Endothelial cell (in vitro differentiated cells): Measurements from ENCODE around the gene PADI4. TPM values are rescaled to one million over a fixed set of nuclear protein-coding genes. Genes with fewer than 3 reads are reported as not detected.

Experiments
- DNase-seq: peaks from one replicate; pipeline ENCODE4 v3.0.0; 2021; ENCODE audit warnings: low spot score
- H3K27ac Mint-ChIP-seq: one replicate; pipeline ENCODE4 v1.8.0; 2021; ENCODE audit warnings: mixed read lengths, inconsistent platforms; ENCODE audit not compliant: unreplicated experiment
- H3K27me3 Mint-ChIP-seq: one replicate; pipeline ENCODE4 v1.8.0; 2021; ENCODE audit warnings: mild to moderate bottlenecking, moderate library complexity, mixed read lengths, inconsistent platforms; ENCODE audit not compliant: unreplicated experiment
- H3K36me3 Mint-ChIP-seq: one replicate; pipeline ENCODE4 v1.8.0; 2021; ENCODE audit warnings: mild to moderate bottlenecking, low read depth, mixed read lengths, inconsistent platforms; ENCODE audit not compliant: unreplicated experiment
- H3K4me1 Mint-ChIP-seq: one replicate; pipeline ENCODE4 v1.8.0; 2021; ENCODE audit warnings: mild to moderate bottlenecking, mixed read lengths, inconsistent platforms; ENCODE audit not compliant: unreplicated experiment
- H3K4me3 Mint-ChIP-seq: one replicate; pipeline ENCODE4 v1.8.0; 2021; ENCODE audit warnings: mild to moderate bottlenecking, mixed read lengths, inconsistent platforms; ENCODE audit not compliant: unreplicated experiment
- H3K9me3 Mint-ChIP-seq: one replicate; pipeline ENCODE4 v1.8.0; 2021; ENCODE audit warnings: mixed read lengths, inconsistent platforms; ENCODE audit not compliant: unreplicated experiment
- total RNA-seq: library from RNA; stranded (reverse); fragmentation: NEBNext Ultra II Directional; extraction: Animal tissue kit (Norgen Biotek cat#: 25700); gene quantifications from one replicate; pipeline ENCODE4 v1.2.1, GENCODE V29; 2021; ENCODE audit not compliant: unreplicated experiment
- TF ChIP-seq, protein P1 (sequence below): fragments of 200-600 bp; sonication (generic); IDR thresholded peaks from one replicate; pipeline ENCODE4 v1.5.0; 2021; ENCODE audit warnings: antibody characterized with exemption; ENCODE audit not compliant: unreplicated experiment

PADI4 gene
- total RNA-seq, 1 donor from 2014 or later, result not detected

DNA sequence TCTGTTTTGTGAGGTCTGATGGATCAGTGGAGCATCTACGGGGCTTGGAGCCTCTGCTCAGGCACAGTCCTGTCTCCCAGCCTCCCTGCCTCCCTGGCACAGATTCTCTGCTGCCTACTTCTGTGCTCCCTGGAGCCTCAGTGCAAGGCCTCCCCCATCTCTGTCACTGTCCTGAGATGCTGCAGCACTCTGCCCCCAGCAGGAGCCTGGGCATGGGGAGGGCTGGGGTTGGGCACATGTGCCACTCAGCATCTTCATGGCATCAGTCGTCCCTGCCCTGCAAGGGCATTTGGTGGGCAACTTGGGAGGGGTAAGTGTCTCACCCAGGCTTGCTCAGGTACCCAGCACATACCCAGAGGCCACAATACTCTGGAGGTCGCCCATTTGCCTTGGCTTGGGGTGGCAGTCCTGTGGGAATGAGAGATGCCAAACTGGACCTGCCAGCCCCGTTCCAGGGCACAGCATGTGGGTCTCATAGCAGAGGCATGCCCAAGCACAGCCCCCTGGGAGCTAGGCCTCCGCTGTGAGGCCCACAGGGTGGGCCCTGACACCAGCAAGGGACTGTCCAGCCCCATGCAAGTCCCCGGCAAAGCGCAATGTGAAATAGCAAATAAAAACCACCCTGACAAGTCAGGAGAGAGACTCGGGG, 30.4 kb upstream of the PADI4 start:
- TF ChIP-seq, protein P1, sequence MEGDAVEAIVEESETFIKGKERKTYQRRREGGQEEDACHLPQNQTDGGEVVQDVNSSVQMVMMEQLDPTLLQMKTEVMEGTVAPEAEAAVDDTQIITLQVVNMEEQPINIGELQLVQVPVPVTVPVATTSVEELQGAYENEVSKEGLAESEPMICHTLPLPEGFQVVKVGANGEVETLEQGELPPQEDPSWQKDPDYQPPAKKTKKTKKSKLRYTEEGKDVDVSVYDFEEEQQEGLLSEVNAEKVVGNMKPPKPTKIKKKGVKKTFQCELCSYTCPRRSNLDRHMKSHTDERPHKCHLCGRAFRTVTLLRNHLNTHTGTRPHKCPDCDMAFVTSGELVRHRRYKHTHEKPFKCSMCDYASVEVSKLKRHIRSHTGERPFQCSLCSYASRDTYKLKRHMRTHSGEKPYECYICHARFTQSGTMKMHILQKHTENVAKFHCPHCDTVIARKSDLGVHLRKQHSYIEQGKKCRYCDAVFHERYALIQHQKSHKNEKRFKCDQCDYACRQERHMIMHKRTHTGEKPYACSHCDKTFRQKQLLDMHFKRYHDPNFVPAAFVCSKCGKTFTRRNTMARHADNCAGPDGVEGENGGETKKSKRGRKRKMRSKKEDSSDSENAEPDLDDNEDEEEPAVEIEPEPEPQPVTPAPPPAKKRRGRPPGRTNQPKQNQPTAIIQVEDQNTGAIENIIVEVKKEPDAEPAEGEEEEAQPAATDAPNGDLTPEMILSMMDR, result no peak
- no peak overlapping the region for H3K27ac Mint-ChIP-seq
- no peak overlapping the region for H3K4me3 Mint-ChIP-seq
- H3K27me3 Mint-ChIP-seq, result peaks cover 6% of the 10 kb centered on the region
- no peak for DNase-seq
- no peaks in the 10 kb centered on the region for H3K36me3 Mint-ChIP-seq
- H3K4me1 Mint-ChIP-seq, result no peaks in the 10 kb centered on the region
- no peaks in the 10 kb centered on the region for H3K9me3 Mint-ChIP-seq

GRCh38 chr1:17278996-17279830, 28.8 kb upstream of the PADI4 start:
- Mint-ChIP-seq H3K27me3 (peaks cover 3% of the 10 kb centered on the region), H3K4me1 (no peaks in the 10 kb centered on the region), H3K27ac (no peak overlapping the region), H3K36me3 (no peaks in the 10 kb centered on the region), H3K4me3 (no peak overlapping the region), H3K9me3 (no peaks in the 10 kb centered on the region)
- TF ChIP-seq, protein P1, result no peak
- no peak for DNase-seq

DNA sequence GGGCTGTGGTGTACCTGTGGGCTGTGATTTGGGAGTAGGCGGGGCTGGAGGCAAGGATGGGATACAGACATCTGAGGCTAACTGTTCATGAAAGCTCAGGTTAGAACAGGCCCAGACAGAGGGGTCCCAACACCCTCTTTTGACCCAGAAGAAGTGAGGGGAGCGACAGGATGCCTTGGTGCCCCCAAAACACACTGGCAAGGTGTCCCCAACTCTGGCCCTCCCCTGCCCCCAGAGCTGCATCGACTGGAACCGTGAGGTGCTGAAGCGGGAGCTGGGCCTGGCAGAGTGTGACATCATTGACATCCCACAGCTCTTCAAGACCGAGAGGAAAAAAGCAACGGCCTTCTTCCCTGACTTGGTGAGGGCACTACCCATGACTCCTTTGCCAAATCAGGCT, 27.6 kb upstream of the PADI4 start:
- no peak overlapping the region for H3K4me3 Mint-ChIP-seq
- H3K27ac Mint-ChIP-seq, result no peak overlapping the region
- TF ChIP-seq, protein P1, result no peak
- H3K27me3 Mint-ChIP-seq, result peaks cover 3% of the 10 kb centered on the region
- no peaks in the 10 kb centered on the region for H3K36me3 Mint-ChIP-seq
- DNase-seq, result no peak
- no peaks in the 10 kb centered on the region for H3K4me1 Mint-ChIP-seq
- H3K9me3 Mint-ChIP-seq, result no peaks in the 10 kb centered on the region

GRCh38 chr1:17280894-17281293, 27.1 kb upstream of the PADI4 start:
- TF ChIP-seq, protein P1, result no peak
- H3K27me3 Mint-ChIP-seq, result peaks cover 3% of the 10 kb centered on the region

DNA sequence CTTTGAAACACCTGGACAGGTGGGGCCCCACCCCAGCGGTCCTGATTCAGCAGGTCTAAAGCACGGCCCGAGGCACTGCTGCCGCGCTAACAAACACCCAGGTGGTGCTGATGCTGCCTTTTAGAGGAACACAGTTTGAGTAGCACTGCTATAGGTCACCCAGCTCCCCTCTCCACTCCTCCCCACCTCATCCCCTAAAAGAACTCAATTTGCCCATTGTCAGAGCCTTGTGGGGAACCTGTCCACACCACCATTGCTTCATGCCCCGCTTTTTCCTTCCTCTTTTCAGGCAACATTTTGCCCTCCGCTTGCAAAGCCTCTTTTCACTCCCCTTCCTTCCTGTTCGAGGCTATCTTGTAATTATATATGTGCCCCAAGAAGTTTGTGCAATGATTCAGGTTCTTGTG, 26.2 kb upstream of the PADI4 start:
- Mint-ChIP-seq H3K36me3 (no peaks in the 10 kb centered on the region), H3K4me1 (no peaks in the 10 kb centered on the region), H3K27ac (no peak overlapping the region), H3K9me3 (no peaks in the 10 kb centered on the region), H3K4me3 (no peak overlapping the region), H3K27me3 (peaks cover 3% of the 10 kb centered on the region)
- TF ChIP-seq, protein P1, result no peak
- DNase-seq, result no peak

More at GRCh38 chr1:17280894-17281293, 27.1 kb upstream of the PADI4 start:
- no peak for DNase-seq
- Mint-ChIP-seq H3K4me1 (no peaks in the 10 kb centered on the region), H3K4me3 (no peak overlapping the region), H3K27ac (no peak overlapping the region), H3K36me3 (no peaks in the 10 kb centered on the region), H3K9me3 (no peaks in the 10 kb centered on the region)
